ENCODE results near the gene RAD51AP1. TPM values are rescaled to one million over a fixed set of nuclear protein-coding genes. Genes with fewer than 3 reads are reported as not detected.

Gene RAD51AP1
- total RNA-seq, 1 experiment from 2014 or later = 45.2 TPM

DNA sequence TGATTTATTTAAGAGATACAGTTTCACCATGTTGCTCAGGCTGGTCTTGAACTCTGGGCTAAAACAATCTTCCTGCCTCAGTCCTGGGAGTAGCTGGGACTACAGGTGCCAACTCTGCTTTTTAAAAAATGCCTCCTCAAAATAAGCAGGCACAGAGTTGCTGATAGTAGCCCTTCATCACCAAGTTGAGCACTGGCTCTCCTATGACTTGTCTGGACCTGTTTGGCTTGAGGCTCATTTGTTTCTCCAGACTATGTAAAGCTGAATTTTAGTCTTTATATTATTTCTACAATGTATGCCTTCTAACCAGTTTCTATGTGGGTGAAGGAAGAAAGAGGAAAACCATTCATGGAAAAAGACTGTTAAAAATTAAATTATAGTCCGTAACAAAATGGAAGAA, 39.5 kb upstream of the RAD51AP1 start (continued):
- TF ChIP-seq CREM (CRISPR knock-in tag; IDR thresholded peaks at IDR 0.05) (no peak), CBFB (CRISPR knock-in tag; IDR thresholded peaks at IDR 0.05; ENCODE audit: low read depth) (no peak), NFE2L1 (CRISPR knock-in tag; IDR thresholded peaks at IDR 0.05) (no peak), NR1H2 (CRISPR knock-in tag; IDR thresholded peaks at IDR 0.05) (no peak)
- TF ChIP-seq, protein P1, sequence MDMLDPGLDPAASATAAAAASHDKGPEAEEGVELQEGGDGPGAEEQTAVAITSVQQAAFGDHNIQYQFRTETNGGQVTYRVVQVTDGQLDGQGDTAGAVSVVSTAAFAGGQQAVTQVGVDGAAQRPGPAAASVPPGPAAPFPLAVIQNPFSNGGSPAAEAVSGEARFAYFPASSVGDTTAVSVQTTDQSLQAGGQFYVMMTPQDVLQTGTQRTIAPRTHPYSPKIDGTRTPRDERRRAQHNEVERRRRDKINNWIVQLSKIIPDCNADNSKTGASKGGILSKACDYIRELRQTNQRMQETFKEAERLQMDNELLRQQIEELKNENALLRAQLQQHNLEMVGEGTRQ (CRISPR knock-in tag; IDR thresholded peaks at IDR 0.05) = no peak
- TF ChIP-seq, protein P2, sequence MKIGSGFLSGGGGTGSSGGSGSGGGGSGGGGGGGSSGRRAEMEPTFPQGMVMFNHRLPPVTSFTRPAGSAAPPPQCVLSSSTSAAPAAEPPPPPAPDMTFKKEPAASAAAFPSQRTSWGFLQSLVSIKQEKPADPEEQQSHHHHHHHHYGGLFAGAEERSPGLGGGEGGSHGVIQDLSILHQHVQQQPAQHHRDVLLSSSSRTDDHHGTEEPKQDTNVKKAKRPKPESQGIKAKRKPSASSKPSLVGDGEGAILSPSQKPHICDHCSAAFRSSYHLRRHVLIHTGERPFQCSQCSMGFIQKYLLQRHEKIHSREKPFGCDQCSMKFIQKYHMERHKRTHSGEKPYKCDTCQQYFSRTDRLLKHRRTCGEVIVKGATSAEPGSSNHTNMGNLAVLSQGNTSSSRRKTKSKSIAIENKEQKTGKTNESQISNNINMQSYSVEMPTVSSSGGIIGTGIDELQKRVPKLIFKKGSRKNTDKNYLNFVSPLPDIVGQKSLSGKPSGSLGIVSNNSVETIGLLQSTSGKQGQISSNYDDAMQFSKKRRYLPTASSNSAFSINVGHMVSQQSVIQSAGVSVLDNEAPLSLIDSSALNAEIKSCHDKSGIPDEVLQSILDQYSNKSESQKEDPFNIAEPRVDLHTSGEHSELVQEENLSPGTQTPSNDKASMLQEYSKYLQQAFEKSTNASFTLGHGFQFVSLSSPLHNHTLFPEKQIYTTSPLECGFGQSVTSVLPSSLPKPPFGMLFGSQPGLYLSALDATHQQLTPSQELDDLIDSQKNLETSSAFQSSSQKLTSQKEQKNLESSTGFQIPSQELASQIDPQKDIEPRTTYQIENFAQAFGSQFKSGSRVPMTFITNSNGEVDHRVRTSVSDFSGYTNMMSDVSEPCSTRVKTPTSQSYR (CRISPR knock-in tag; IDR thresholded peaks at IDR 0.05) = no peak

DNA sequence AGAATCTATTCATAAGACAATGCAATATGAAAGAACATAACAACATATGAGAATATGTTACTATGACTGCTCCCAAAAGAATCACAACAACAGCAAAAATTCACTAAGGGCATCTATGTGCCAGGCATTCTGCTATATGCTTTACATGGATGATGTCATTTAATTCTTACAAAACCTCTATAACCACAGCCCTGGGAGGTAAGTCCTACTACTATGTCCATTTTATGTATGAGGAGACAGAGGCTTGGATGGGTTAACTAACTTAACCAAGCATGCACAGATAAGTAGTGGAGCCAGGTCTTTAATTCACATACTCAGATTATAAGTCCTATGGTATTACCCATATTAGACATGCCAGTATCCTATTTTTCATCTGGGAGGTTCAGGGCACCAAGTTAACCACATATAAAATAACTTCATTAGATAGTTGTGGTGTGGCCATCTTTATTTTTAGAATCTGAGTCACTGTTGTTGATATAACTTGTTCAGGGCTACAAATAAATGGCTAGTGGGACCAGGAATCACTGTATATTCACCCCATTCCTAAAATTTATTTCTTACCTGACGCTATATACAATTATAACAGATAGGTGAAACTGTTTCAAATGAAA, 33.2 kb upstream of the RAD51AP1 start:
- CTCF ChIA-PET = no interaction called here
- no peak overlapping the region for H3K4me3 Mint-ChIP-seq
- H3K27me3 Mint-ChIP-seq (ENCODE audit: low read depth) = no peaks in the 10 kb centered on the region
- no peak overlapping the region for H3K27ac Mint-ChIP-seq
- DNase-seq (ENCODE audit: low spot score) (no peak), ATAC-seq (no peak)
- peaks cover 17% of the 10 kb centered on the region for H3K36me3 Mint-ChIP-seq
- TF ChIP-seq GABPB1 (CRISPR knock-in tag; IDR thresholded peaks at IDR 0.05) = no peak
- TF ChIP-seq CREB1 (CRISPR knock-in tag; IDR thresholded peaks at IDR 0.05) = no peak
- TF ChIP-seq ZNF671 (CRISPR knock-in tag; IDR thresholded peaks at IDR 0.05) = no peak
- TF ChIP-seq HMGA2 (CRISPR knock-in tag; IDR thresholded peaks at IDR 0.05) = no peak
- no peak for TF ChIP-seq MLX (CRISPR knock-in tag; IDR thresholded peaks at IDR 0.05)
- no peak for TF ChIP-seq ARID4B (CRISPR knock-in tag; IDR thresholded peaks at IDR 0.05; ENCODE audit: borderline replicate concordance)
- no peak for TF ChIP-seq ZNF263 (CRISPR knock-in tag; IDR thresholded peaks at IDR 0.05; ENCODE audit: low read depth)
- no peak for TF ChIP-seq RELA (CRISPR knock-in tag; IDR thresholded peaks at IDR 0.05; ENCODE audit: borderline replicate concordance)
- TF ChIP-seq OVOL2 (CRISPR knock-in tag; IDR thresholded peaks at IDR 0.05; ENCODE audit: borderline replicate concordance) = no peak
- TF ChIP-seq ATF1 (CRISPR knock-in tag; IDR thresholded peaks at IDR 0.05) = no peak
- no peak for TF ChIP-seq ZNF396 (CRISPR knock-in tag; IDR thresholded peaks at IDR 0.05; ENCODE audit: borderline replicate concordance)
- TF ChIP-seq E2F5 (CRISPR knock-in tag; IDR thresholded peaks at IDR 0.05) = no peak
- no peaks in the 10 kb centered on the region for H3K9me3 Mint-ChIP-seq
- H3K4me1 Mint-ChIP-seq = peaks cover 7% of the 10 kb centered on the region
- POLR2A ChIA-PET = no interaction called here
